OCI-LY3 (cell line): ENCODE data around the gene GDF2.

Source experiments
- H2AFZ ChIP-seq: fragments of 200-600, 300-600 bp; shearing (Covaris generic); 2 replicates; pipeline ENCODE4 v1.6.0; 2014; ENCODE audit warnings: antibody characterized with exemption, low read depth, low read length
- H3K27ac ChIP-seq: fragments of 200-600, 300-600 bp; sonication (generic); 2 replicates; pipeline ENCODE4 v1.5.1; 2014; ENCODE audit warnings: mild to moderate bottlenecking, low read length, moderate library complexity, mixed read lengths
- H3K27me3 ChIP-seq: fragments of 200-600, 300-600 bp; sonication (generic); 2 replicates; pipeline ENCODE4 v1.6.1; 2014; ENCODE audit warnings: low read depth, low read length, mixed read lengths
- H3K36me3 ChIP-seq: fragments of 200-600, 300-600 bp; sonication (generic); replicated peaks from 2 replicates; pipeline ENCODE3; 2014; ENCODE audit warnings: low read depth, low read length, mixed read lengths
- H3K4me1 ChIP-seq: fragments of 300-600, 200-600 bp; sonication (generic); 2 replicates; pipeline ENCODE4 v1.6.1; 2014; ENCODE audit warnings: low read length, mixed read lengths
- H3K4me2 ChIP-seq: fragments of 200-600, 300-600 bp; sonication (generic); 2 replicates; pipeline ENCODE4 v1.6.1; 2014; ENCODE audit warnings: low read length, mixed read lengths
- H3K4me3 ChIP-seq: fragments of 300-600, 200-600 bp; sonication (generic); 2 replicates; pipeline ENCODE4 v1.5.1; 2014; ENCODE audit warnings: antibody characterized with exemption, mild to moderate bottlenecking, low read length, moderate library complexity
- H3K79me2 ChIP-seq: fragments of 300-600, 200-600 bp; shearing (Covaris generic); 2 replicates; pipeline ENCODE4 v1.6.1; 2014; ENCODE audit warnings: mild to moderate bottlenecking, low read length, mixed read lengths
- H3K9ac ChIP-seq: fragments of 300-600, 200-600 bp; shearing (Covaris generic); 2 replicates; pipeline ENCODE4 v1.6.0; 2014; ENCODE audit warnings: mild to moderate bottlenecking, low read length, moderate library complexity
- H3K9me3 ChIP-seq: fragments of 200-600, 300-600 bp; shearing (Covaris generic); 2 replicates; pipeline ENCODE4 v1.6.1; 2014; ENCODE audit warnings: low read length, mixed read lengths; ENCODE audit not compliant: insufficient read depth
- H4K20me1 ChIP-seq: fragments of 200-600, 300-600 bp; sonication (generic); 2 replicates; pipeline ENCODE4 v1.6.1; 2016; ENCODE audit warnings: low read length, mixed read lengths; ENCODE audit not compliant: insufficient read depth
- EZH2phosphoT487 ChIP-seq: fragments of 200-600 bp; shearing (Covaris generic); IDR thresholded peaks from 2 replicates; pipeline ENCODE4 v1.6.1; 2018; ENCODE audit warnings: antibody characterized with exemption, mixed run types, low read depth
- TF ChIP-seq, protein P1 (sequence below): fragments of 200-600, 300-600 bp; sonication (generic); IDR thresholded peaks from 2 replicates; pipeline ENCODE4 v1.5.1; 2014; ENCODE audit warnings: antibody characterized with exemption, low read length, low read depth

The GDF2 gene

DNA sequence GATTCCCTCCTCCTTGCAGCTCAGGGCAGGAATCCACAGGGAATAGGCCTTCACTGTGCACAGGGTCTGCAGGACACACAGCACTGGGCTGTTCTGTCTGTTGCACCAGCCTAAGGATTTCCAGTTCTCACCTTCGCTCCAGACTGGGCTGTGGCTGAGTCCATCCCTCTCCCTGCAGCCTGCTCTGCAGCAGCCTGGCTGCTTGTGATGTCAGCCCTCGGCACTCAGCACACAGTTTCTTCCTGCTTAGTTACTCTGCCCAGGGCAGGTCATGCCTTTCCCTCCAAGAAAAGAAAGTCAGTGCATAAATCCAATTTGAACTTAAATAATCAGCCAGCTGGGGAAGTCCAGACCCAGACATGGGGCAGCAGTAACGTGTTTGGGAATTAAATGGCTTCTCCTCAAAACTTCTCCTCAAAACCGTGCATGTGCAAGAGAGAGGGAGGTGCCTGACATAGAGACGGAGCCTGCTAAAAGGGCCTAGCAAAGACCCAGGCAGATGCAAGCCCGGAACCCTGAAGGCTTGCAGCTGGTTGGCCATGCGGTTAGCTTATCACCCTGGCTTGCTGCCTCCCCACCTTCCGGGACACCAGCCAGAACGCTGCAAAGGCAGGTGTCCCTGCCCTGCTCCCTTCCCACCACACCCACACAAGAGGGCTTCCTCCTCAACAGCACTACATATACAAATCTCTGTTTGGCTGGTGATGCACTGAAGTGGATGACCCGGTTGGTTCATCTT lies 10.9 kb upstream of the GDF2 start:
- no peaks in the 10 kb centered on the region for H3K79me2 ChIP-seq
- no peak for TF ChIP-seq EZH2phosphoT487
- TF ChIP-seq, protein P1, sequence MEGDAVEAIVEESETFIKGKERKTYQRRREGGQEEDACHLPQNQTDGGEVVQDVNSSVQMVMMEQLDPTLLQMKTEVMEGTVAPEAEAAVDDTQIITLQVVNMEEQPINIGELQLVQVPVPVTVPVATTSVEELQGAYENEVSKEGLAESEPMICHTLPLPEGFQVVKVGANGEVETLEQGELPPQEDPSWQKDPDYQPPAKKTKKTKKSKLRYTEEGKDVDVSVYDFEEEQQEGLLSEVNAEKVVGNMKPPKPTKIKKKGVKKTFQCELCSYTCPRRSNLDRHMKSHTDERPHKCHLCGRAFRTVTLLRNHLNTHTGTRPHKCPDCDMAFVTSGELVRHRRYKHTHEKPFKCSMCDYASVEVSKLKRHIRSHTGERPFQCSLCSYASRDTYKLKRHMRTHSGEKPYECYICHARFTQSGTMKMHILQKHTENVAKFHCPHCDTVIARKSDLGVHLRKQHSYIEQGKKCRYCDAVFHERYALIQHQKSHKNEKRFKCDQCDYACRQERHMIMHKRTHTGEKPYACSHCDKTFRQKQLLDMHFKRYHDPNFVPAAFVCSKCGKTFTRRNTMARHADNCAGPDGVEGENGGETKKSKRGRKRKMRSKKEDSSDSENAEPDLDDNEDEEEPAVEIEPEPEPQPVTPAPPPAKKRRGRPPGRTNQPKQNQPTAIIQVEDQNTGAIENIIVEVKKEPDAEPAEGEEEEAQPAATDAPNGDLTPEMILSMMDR: no peak
- no peaks in the 10 kb centered on the region for H3K27me3 ChIP-seq
- peak overlapping the region; percentile 64 for H3K4me2 ChIP-seq
- H3K27ac ChIP-seq: no peak overlapping the region
- H3K4me3 ChIP-seq: no peak overlapping the region
- no peaks in the 10 kb centered on the region for H4K20me1 ChIP-seq
- H2AFZ ChIP-seq: peak overlapping the region; percentile 77; the same call in 1 of the 2 replicates
- H3K36me3 ChIP-seq: no peaks in the 10 kb centered on the region
- no peaks in the 10 kb centered on the region for H3K9me3 ChIP-seq
- H3K4me1 ChIP-seq: peaks cover 8% of the 10 kb centered on the region
- peak overlapping the region; percentile 6; the same call in 1 of the 2 replicates for H3K9ac ChIP-seq

DNA sequence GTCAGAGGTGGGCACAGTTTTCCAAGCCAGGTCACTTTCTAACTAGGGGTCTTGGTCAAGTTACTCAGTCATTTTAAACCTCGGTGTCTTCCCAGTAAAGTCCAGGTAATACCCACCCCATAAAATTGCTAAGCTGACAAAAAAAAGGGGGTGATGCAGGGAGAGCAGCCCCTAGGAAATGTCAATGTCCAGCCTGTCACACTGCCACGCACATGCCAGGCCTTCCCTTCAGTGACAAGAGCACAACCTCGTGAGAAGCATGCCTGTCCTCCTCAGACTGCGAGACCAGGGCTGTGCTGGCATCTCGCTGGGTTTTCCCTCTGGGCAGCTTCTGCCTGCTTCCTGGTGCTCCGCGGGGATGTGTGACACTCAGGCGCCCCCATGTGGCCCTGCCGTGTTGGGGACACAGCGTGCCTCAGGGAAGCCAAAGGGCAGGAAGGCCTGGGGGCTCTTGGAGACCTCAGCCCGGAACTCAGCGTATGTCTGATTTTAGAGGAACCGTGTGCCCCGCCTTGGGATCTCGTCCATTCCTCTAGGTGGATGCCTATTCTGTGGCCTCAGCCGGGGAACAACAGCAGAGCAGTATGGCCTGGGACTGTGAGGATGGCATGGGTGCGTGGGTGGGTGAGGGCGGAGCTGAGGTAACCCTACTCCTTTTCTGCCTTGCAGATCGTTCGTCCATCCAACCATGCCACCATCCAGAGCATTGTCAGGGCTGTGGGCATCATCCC lies 10.2 kb upstream of the GDF2 start:
- no peaks in the 10 kb centered on the region for H3K27me3 ChIP-seq

DNA sequence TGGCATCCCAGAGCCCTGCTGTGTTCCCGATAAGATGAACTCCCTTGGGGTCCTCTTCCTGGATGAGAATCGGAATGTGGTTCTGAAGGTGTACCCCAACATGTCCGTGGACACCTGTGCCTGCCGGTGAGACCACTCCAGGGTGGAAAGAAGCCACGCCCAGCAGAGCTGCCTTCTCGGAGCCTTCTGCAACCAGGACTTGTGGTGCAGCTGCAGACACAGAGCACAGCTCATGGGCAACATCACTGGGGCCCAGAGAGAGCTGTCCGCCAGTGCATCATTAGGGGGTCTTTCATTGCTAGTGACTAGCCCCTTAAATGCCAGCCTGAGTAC lies 9.6 kb upstream of the GDF2 start:
- H3K4me1 ChIP-seq: peaks cover 8% of the 10 kb centered on the region
- no peak overlapping the region for H3K9ac ChIP-seq
- no peak overlapping the region for H2AFZ ChIP-seq
- TF ChIP-seq, protein P1: no peak
- TF ChIP-seq EZH2phosphoT487: no peak
- H3K9me3 ChIP-seq: no peaks in the 10 kb centered on the region
- H3K36me3 ChIP-seq: no peaks in the 10 kb centered on the region
- H3K4me2 ChIP-seq: no peak overlapping the region
- H3K27me3 ChIP-seq: no peaks in the 10 kb centered on the region
- H4K20me1 ChIP-seq: no peaks in the 10 kb centered on the region
- no peaks in the 10 kb centered on the region for H3K79me2 ChIP-seq
- H3K27ac ChIP-seq: no peak overlapping the region
- H3K4me3 ChIP-seq: no peak overlapping the region

More for the DNA sequence above, 10.2 kb upstream of the GDF2 start:
- Histone ChIP-seq H2AFZ (peak overlapping the region; percentile 77; the same call in 1 of the 2 replicates), H3K27ac (no peak overlapping the region), H3K9me3 (no peaks in the 10 kb centered on the region), H3K4me2 (peak overlapping the region; percentile 64), H3K4me3 (peak overlapping the region; percentile 31; the same call in 1 of the 2 replicates), H3K9ac (peak overlapping the region; percentile 6; the same call in 1 of the 2 replicates), H3K36me3 (no peaks in the 10 kb centered on the region), H4K20me1 (no peaks in the 10 kb centered on the region), H3K4me1 (peaks cover 8% of the 10 kb centered on the region), H3K79me2 (no peaks in the 10 kb centered on the region)
- no peak for TF ChIP-seq EZH2phosphoT487
- TF ChIP-seq, protein P1: peak; percentile 86

DNA sequence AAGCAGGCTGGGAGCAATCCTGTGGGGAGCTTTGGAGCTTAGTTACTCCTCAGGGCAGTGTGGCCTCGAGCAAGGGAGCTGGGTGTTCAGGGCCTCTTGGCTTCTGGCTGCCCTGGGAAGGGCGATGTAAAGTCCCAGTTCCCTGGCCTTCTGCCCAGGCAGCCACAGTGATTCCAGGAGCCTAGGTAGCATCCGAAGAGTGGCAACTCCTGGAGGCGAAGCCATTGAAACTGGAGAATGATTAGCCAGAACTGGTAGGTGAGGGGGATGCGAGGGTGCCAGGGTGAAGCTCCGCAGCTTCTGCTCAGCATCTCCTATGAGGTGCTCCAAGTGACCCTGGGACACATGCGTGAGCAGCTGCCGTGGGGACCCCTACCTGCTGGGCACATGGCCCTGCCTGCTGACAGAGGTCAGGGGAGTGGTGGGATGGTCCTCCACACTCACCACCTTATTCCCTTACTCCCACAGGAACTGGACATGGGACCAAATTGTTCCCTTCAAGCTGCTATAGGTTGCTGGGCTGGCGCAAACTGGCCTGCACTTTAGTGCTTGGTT lies 7.8 kb upstream of the GDF2 start:
- Histone ChIP-seq H3K27ac (no peak overlapping the region), H3K9me3 (no peaks in the 10 kb centered on the region), H3K4me3 (no peak overlapping the region), H4K20me1 (no peaks in the 10 kb centered on the region), H3K4me2 (no peak overlapping the region), H3K79me2 (no peaks in the 10 kb centered on the region), H3K27me3 (no peaks in the 10 kb centered on the region), H3K36me3 (no peaks in the 10 kb centered on the region), H3K4me1 (peaks cover 8% of the 10 kb centered on the region), H3K9ac (no peak overlapping the region), H2AFZ (no peak overlapping the region)
- TF ChIP-seq EZH2phosphoT487: no peak
